ENCODE measurements around the gene PLSCR5.
A peak's percentile ranks its signal among the peaks of the same experiment; 100 is the strongest.

The PLSCR5 gene

GRCh38 chr3:146543461-146544001, 61.6 kb downstream of the PLSCR5 start:
- DNase-seq = peak in 1 of 2 experiments; percentile 30

DNA sequence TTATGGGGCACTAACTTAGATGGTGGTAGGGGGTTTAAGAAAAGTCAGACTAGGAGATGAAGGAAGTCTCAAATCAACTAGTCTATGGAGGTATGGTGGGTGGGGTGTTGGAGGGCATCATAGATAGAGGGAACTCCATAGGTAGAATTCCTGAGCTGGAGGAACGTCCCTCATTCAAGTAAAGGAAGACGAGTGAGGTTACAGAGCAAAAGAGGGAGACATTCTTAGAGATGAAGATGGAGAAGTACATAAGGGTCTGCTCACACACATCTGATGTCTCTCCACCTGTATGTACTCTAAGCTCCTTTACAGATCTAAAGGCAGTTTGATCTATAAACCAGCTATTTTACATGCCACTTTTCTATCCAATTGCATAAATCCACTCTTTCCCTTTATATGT, 62.2 kb downstream of the PLSCR5 start:
- peak in 1 of 2 experiments; percentile 15 for DNase-seq

- DNase-seq = no peak
These were observed 63.0 kb downstream of the PLSCR5 start for GRCh38 chr3:146542179-146542578.

GRCh38 chr3:146540978-146541377, 64.2 kb downstream of the PLSCR5 start:
- no peak for DNase-seq

DNA sequence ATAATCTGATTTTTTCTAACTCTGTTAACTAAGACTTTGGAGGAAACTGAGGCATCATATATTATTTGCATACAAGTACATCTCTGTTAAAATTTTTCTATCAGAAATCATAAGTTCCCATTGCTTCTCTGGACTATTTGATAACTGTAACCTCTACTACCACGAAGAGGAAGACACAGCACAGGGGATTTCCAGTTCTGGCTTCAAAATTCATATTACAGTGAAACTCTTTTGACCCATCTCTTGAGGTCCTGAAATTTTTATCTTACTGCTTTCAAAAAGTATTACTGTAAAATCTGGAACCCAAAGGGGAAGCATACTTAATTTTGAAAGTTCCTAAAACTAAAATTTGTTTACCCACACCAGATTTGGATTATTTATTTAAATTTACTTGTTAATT, 64.9 kb downstream of the PLSCR5 start:
- DNase-seq = no peak

DNA sequence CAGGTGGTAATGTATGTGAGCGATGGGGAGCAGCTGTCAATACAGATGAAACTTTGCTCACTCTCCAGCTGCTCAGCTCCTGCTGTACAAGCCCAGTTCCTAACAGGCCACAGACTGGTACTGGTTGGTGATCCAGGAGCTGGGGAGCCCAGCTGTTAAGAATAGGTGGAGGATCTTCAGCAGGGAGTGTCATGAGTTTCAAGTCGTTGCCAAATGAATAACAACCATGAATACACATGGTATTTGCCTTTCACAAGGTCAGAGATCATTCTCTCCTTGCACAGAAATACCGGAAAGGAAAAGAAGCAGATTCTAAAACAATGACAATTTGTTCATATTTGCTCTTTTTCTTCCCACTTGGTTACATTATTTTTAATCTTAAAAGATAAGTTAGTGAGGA, 65.8 kb downstream of the PLSCR5 start:
- no peak for DNase-seq

- DNase-seq = no peak
These were observed 67.5 kb downstream of the PLSCR5 start for GRCh38 chr3:146537603-146538002.

DNA sequence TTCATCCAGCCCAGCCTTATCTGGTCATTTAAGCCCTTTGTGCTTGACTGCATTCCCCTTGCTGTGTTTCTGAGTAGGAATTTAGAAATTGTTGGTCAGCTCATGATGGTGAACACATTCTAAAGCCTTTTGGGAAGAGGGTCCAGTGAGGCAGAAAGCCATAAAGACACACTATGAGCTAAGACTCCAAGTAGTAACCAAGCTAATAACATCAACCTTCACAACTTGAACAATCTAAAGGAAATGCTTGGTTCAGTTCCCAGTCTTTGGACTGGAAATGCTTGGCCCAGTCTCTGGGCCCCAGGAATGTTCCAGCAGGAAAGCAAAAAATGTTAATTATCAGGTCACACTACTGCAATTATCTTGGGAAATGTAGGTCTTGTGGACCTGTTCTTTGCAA, 68.5 kb downstream of the PLSCR5 start:
- no peak for DNase-seq

Data from SW 1271 (cell line).